GM23338 (cell line): ENCODE measurements around the gene ITIH2. TPM values are rescaled to one million over a fixed set of nuclear protein-coding genes. Genes with fewer than 3 reads are reported as not detected.

Experiments
- ATAC-seq: fragments of 200-7000 bp; cut with Tn5 transposase; 3 replicates; pipeline ENCODE4 v1.9.1; 2020
- DNase-seq: peaks from one replicate; pipeline ENCODE4 v3.0.0-alpha.2; 2015; ENCODE audit warnings: low spot score
- H2AFZ ChIP-seq: fragments of 200-600 bp; sonication (generic); 2 replicates; pipeline ENCODE4 v1.8.0; 2016; ENCODE audit warnings: antibody characterized with exemption, mild to moderate bottlenecking, moderate library complexity
- H3F3A ChIP-seq: fragments of 200-600 bp; sonication (generic); replicated peaks from 2 replicates; pipeline ENCODE4 v1.8.0; 2017; ENCODE audit warnings: antibody characterized with exemption, mixed run types, low read depth
- H3K27ac ChIP-seq: fragments of 200-600 bp; sonication (generic); 2 replicates; pipeline ENCODE4 v1.6.1; 2016; ENCODE audit warnings: low read depth
- H3K27me3 ChIP-seq: fragments of 200-600 bp; sonication (generic); 2 replicates; pipeline ENCODE4 v1.8.0; 2016; ENCODE audit warnings: mild to moderate bottlenecking, mixed run types, moderate library complexity; ENCODE audit not compliant: insufficient read depth
- H3K36me3 ChIP-seq: fragments of 200-600 bp; sonication (generic); 2 replicates; pipeline ENCODE4 v1.8.0; 2016; ENCODE audit warnings: mild to moderate bottlenecking; ENCODE audit not compliant: insufficient read depth
- H3K4me1 ChIP-seq: fragments of 200-600 bp; sonication (generic); 2 replicates; pipeline ENCODE4 v1.8.0; 2016; ENCODE audit warnings: mild to moderate bottlenecking, moderate library complexity; ENCODE audit not compliant: insufficient read depth
- H3K4me2 ChIP-seq: fragments of 200-600 bp; sonication (generic); 2 replicates; pipeline ENCODE4 v1.7.1; 2017; ENCODE audit warnings: mixed run types
- H3K4me3 ChIP-seq: fragments of 200-600 bp; sonication (generic); 2 replicates; pipeline ENCODE4 v1.6.1; 2016; ENCODE audit warnings: mixed run types
- H3K79me2 ChIP-seq: fragments of 200-600 bp; sonication (generic); replicated peaks from 2 replicates; pipeline ENCODE4 v1.8.0; 2017; ENCODE audit warnings: mild to moderate bottlenecking; ENCODE audit not compliant: insufficient read depth
- H3K9me2 ChIP-seq: fragments of 200-600 bp; sonication (generic); 2 replicates; pipeline ENCODE4 v1.8.0; 2017; ENCODE audit not compliant: insufficient read depth
- H4K20me1 ChIP-seq: fragments of 200-600 bp; sonication (generic); replicated peaks from 2 replicates; pipeline ENCODE4 v1.8.0; 2017; ENCODE audit warnings: mild to moderate bottlenecking; ENCODE audit not compliant: insufficient read depth
- H3K27ac Mint-ChIP-seq: 2 replicates; pipeline ENCODE4 v1.8.0; 2020; ENCODE audit warnings: inconsistent platforms, mild to moderate bottlenecking, moderate library complexity, mixed read lengths
- H3K27me3 Mint-ChIP-seq: 3 replicates; pipeline ENCODE4 v1.8.0; 2022; ENCODE audit warnings: low read depth, mild to moderate bottlenecking, moderate library complexity, mixed read lengths, inconsistent platforms; ENCODE audit not compliant: insufficient read depth, poor library complexity
- H3K36me3 Mint-ChIP-seq: 3 replicates; pipeline ENCODE4 v1.8.0; 2021; ENCODE audit warnings: low read depth, mild to moderate bottlenecking, inconsistent platforms, moderate library complexity, mixed read lengths
- H3K4me1 Mint-ChIP-seq: 3 replicates; pipeline ENCODE4 v1.8.0; 2020; ENCODE audit warnings: mild to moderate bottlenecking, inconsistent platforms, mixed read lengths
- H3K4me3 Mint-ChIP-seq: 3 replicates; pipeline ENCODE4 v1.8.0; 2021; ENCODE audit warnings: moderate library complexity, mild to moderate bottlenecking, inconsistent platforms, mixed read lengths
- H3K9me3 Mint-ChIP-seq: 3 replicates; pipeline ENCODE4 v1.8.0; 2020; ENCODE audit warnings: moderate library complexity, mild to moderate bottlenecking, inconsistent platforms, mixed read lengths
- CREB1 ChIP-seq: fragments of 250-450 bp; sonication (Bioruptor Pico); IDR thresholded peaks from 2 replicates; pipeline ENCODE4 v1.5.0; 2020; ENCODE audit warnings: low read depth, mild to moderate bottlenecking, moderate library complexity
- CTCF ChIP-seq, 2 experiments: fragments of 200-600 bp in 1 of 2; sonication (generic) in 1 of 2; conservative IDR thresholded peaks; 2 replicates each; pipeline versions ENCODE4 v1.5.1 to v1.6.1; 2016 to 2017; ENCODE audit warnings: antibody characterized with exemption in 2 of 2, low read depth in 2 of 2, mild to moderate bottlenecking in 2 of 2, moderate library complexity in 1 of 2
- ETS1 ChIP-seq: IDR thresholded peaks from 2 replicates; pipeline ENCODE4 v1.6.1; 2016; ENCODE audit warnings: antibody characterized with exemption
- EZH2phosphoT487 ChIP-seq: fragments of 200-600 bp; sonication (generic); IDR thresholded peaks from one replicate; pipeline ENCODE4 v1.8.1; 2018; ENCODE audit warnings: antibody characterized with exemption; ENCODE audit not compliant: unreplicated experiment
- JUNB ChIP-seq: IDR thresholded peaks from one replicate; pipeline ENCODE4 v1.6.1; 2016; ENCODE audit warnings: antibody characterized with exemption; ENCODE audit not compliant: unreplicated experiment
- NANOG ChIP-seq: IDR thresholded peaks from 2 replicates; pipeline ENCODE4 v1.6.1; 2016; ENCODE audit warnings: antibody characterized with exemption, borderline replicate concordance
- POLR2AphosphoS5 ChIP-seq: IDR thresholded peaks from 2 replicates; pipeline ENCODE4 v1.6.1; 2016; ENCODE audit warnings: antibody characterized with exemption, low read depth
- STAT1 ChIP-seq: IDR thresholded peaks from one replicate; pipeline ENCODE4 v1.6.1; 2016; ENCODE audit warnings: antibody characterized with exemption; ENCODE audit not compliant: unreplicated experiment
- ZNF114 ChIP-seq: fragments of 250-450 bp; sonication (Bioruptor Pico); IDR thresholded peaks from 2 replicates; pipeline ENCODE4 v1.5.0; 2020; ENCODE audit warnings: mild to moderate bottlenecking, moderate library complexity
- polyA plus RNA-seq: library from polyadenylated mRNA; unstranded; fragments of >200 nt; fragmentation: Nextera tagmentation; extraction: Ambion mirVana; gene quantifications from 2 replicates; pipeline ENCODE4 v1.2.1, GENCODE V29; 2016
- total RNA-seq: library from RNA; depleted of rRNA; stranded (reverse); fragments of >200 nt; shearing (Covaris generic); gene quantifications from 2 replicates; pipeline ENCODE4 v1.2.3, GENCODE V29; 2014
- TF ChIP-seq, protein P1 (sequence below): IDR thresholded peaks from one replicate; pipeline ENCODE4 v1.6.1; 2018; ENCODE audit warnings: antibody characterized with exemption; ENCODE audit not compliant: unreplicated experiment

Gene ITIH2
- total and polyA plus RNA-seq, 2 experiments from 2014 or later = 0.10 TPM; not detected in 1

DNA sequence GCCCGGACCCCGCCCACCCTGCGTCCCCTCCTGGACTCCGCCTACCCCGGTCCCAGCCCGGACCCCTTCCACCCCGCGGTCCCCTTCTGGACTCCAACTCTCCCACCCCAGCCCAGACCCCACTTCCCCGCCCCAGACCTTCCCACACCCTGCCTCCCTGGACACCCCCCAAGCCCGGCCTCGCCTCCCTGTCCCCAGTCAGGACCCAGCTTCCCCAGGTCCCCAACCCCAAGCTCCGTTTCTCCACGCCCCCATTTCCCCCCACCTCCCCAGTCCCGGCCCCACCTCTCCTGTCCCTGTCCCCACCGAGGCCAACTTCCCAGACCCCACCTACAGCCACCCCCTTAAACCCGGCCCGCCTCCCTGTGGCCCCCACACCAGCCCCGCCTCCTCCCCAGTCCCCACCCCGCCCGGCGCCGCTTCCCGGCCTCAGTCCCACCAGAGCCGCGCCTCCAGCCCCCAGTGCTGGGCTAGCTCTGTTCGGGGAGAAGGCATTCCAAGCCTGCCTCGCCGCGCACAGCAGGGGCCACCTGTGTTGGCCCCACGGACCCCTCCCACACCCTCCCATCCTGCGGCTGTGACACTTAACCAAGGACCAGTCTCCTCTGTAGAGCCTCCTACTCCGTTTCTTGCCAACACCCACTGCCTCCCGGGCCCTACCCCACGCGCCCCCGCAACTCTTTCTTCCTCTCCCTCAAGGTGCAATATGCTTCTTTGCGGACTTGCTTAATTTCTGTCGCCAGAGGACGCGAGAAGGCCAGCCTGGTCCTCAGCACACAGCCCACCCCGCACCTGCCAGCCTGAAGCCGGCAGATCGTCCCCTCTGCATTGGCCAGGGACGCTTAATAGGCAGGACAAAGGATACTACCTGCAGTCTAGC is 35.6 kb upstream of the ITIH2 start:
- peaks cover 11% of the 10 kb centered on the region; the same call in 1 of the 2 replicates for H3F3A ChIP-seq
- ATAC-seq = peak; percentile 80
- Mint-ChIP-seq H3K36me3 (no peaks in the 10 kb centered on the region), H3K27ac (no peak overlapping the region), H3K4me1 (peaks cover 21% of the 10 kb centered on the region), H3K4me3 (peak overlapping the region; percentile 83), H3K9me3 (no peaks in the 10 kb centered on the region), H3K27me3 (peaks cover 22% of the 10 kb centered on the region)
- H4K20me1 ChIP-seq = no peaks in the 10 kb centered on the region
- peak; percentile 77 for DNase-seq
- no peaks in the 10 kb centered on the region for H3K9me2 ChIP-seq
- peak overlapping the region; percentile 76 for H3K4me3 ChIP-seq
- H3K27me3 ChIP-seq = peaks cover 24% of the 10 kb centered on the region
- H3K79me2 ChIP-seq = no peaks in the 10 kb centered on the region
- no peaks in the 10 kb centered on the region for H3K36me3 ChIP-seq
- peak overlapping the region; percentile 23; the same call in 1 of the 2 replicates for H3K27ac ChIP-seq
- H3K4me2 ChIP-seq = peak overlapping the region; percentile 93
- TF ChIP-seq POLR2AphosphoS5 = peak; percentile 46
- TF ChIP-seq CTCF (conservative IDR thresholded peaks at IDR 0.05; ENCODE audit: low read depth in 2 of 2) = peak in 1 of 2 experiments; percentile 16; a peak in 1 of 4 replicates
- TF ChIP-seq NANOG = no peak
- TF ChIP-seq ZNF114 = no peak
- H2AFZ ChIP-seq = peak overlapping the region; percentile 100
- H3K4me1 ChIP-seq = peaks cover 19% of the 10 kb centered on the region

DNA sequence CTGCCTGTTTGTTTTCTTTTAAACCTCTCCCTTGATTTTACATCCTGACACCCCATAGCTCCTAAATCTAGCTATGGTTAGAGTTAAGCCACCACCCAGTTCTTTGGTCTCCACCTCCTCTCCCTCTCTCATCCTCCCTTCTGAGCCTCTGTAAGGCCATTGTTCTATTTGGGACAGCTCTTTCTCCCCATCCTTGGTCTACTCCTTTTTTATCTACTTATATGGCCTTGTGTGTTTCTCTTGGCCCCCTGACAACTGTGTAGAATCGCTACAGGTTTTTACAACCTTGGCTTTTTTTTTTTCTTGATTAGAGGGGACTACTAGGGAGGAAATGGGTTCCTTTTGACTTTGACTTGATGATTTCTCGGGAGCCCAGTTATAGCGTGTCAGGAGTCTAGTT is 33.0 kb upstream of the ITIH2 start:
- DNase-seq (no peak), ATAC-seq (no peak)
- Histone ChIP-seq H3K4me2 (no peak overlapping the region), H3K36me3 (no peaks in the 10 kb centered on the region), H3K9me2 (no peaks in the 10 kb centered on the region), H3K4me1 (peaks cover 16% of the 10 kb centered on the region), H3K79me2 (no peaks in the 10 kb centered on the region), H3K4me3 (no peak overlapping the region), H3K27me3 (peaks cover 15% of the 10 kb centered on the region), H3F3A (peaks cover 11% of the 10 kb centered on the region; the same call in 1 of the 2 replicates), H4K20me1 (no peaks in the 10 kb centered on the region), H3K27ac (no peak overlapping the region), H2AFZ (no peak overlapping the region)
- Mint-ChIP-seq H3K9me3 (no peaks in the 10 kb centered on the region), H3K27me3 (peaks cover 19% of the 10 kb centered on the region), H3K4me1 (peaks cover 28% of the 10 kb centered on the region), H3K27ac (no peak overlapping the region), H3K36me3 (no peaks in the 10 kb centered on the region), H3K4me3 (no peak overlapping the region)
- TF ChIP-seq POLR2AphosphoS5 (no peak), EZH2phosphoT487 (no peak), ETS1 (no peak), CREB1 (CRISPR knock-in tag) (no peak), JUNB (no peak), STAT1 (no peak)
- TF ChIP-seq, protein P1, sequence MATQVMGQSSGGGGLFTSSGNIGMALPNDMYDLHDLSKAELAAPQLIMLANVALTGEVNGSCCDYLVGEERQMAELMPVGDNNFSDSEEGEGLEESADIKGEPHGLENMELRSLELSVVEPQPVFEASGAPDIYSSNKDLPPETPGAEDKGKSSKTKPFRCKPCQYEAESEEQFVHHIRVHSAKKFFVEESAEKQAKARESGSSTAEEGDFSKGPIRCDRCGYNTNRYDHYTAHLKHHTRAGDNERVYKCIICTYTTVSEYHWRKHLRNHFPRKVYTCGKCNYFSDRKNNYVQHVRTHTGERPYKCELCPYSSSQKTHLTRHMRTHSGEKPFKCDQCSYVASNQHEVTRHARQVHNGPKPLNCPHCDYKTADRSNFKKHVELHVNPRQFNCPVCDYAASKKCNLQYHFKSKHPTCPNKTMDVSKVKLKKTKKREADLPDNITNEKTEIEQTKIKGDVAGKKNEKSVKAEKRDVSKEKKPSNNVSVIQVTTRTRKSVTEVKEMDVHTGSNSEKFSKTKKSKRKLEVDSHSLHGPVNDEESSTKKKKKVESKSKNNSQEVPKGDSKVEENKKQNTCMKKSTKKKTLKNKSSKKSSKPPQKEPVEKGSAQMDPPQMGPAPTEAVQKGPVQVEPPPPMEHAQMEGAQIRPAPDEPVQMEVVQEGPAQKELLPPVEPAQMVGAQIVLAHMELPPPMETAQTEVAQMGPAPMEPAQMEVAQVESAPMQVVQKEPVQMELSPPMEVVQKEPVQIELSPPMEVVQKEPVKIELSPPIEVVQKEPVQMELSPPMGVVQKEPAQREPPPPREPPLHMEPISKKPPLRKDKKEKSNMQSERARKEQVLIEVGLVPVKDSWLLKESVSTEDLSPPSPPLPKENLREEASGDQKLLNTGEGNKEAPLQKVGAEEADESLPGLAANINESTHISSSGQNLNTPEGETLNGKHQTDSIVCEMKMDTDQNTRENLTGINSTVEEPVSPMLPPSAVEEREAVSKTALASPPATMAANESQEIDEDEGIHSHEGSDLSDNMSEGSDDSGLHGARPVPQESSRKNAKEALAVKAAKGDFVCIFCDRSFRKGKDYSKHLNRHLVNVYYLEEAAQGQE = no peak
